ENCODE measurements around the gene MIOX. TPM values are rescaled to one million over a fixed set of nuclear protein-coding genes. Genes with fewer than 3 reads are reported as not detected.

The MIOX gene
- total RNA-seq, 2 donors from 2014 or later, result not detected

DNA sequence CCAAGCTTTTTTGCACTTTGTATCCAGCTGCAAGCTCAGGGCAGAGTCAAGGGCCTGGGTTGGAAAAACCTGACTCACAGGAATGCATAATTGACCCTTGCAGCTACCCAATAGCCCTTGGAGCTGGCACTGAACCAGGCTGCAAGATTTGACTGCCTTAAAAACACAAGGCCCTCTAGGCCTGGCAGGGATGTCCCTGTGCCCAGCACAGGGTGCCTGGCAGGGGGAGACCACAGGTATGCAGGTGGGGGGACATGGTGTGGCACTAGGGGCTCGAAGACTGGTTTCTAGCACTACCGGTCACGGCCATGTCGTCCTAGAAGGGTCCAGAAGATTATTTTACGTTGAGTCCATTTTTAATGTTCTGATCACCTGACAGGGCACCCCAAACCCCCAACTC lies 42.0 kb upstream of the MIOX start:
- peaks cover 22% of the 10 kb centered on the region for H3K36me3 ChIP-seq (ENCODE audit: control insufficient read depth, insufficient read depth, low read length)
- Mint-ChIP-seq H3K4me1 (no peaks in the 10 kb centered on the region), H3K27me3 (ENCODE audit: insufficient read depth) (no peaks in the 10 kb centered on the region), H3K36me3 (ENCODE audit: low read depth) (peaks cover 39% of the 10 kb centered on the region), H3K27ac (no peak overlapping the region), H3K9me3 (no peaks in the 10 kb centered on the region), H3K4me3 (no peak overlapping the region)
- DNase-seq, result no peak
- H3K4me3 ChIP-seq (ENCODE audit: low read length), result no peak overlapping the region
- no peak overlapping the region for H3K9ac ChIP-seq (ENCODE audit: extremely low read depth, low read length, poor library complexity, severe bottlenecking)
- H3K27ac ChIP-seq (ENCODE audit: low read depth, low read length), result peak overlapping the region; percentile 44
- TF ChIP-seq, protein P1, sequence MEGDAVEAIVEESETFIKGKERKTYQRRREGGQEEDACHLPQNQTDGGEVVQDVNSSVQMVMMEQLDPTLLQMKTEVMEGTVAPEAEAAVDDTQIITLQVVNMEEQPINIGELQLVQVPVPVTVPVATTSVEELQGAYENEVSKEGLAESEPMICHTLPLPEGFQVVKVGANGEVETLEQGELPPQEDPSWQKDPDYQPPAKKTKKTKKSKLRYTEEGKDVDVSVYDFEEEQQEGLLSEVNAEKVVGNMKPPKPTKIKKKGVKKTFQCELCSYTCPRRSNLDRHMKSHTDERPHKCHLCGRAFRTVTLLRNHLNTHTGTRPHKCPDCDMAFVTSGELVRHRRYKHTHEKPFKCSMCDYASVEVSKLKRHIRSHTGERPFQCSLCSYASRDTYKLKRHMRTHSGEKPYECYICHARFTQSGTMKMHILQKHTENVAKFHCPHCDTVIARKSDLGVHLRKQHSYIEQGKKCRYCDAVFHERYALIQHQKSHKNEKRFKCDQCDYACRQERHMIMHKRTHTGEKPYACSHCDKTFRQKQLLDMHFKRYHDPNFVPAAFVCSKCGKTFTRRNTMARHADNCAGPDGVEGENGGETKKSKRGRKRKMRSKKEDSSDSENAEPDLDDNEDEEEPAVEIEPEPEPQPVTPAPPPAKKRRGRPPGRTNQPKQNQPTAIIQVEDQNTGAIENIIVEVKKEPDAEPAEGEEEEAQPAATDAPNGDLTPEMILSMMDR (conservative IDR thresholded peaks at IDR 0.05), result no peak
- 95 to 100% methylated on average over 1 to 5 of the region's 5 CpGs for WGBS, 2 experiments (ENCODE audit: insufficient coverage in 1 of 2, insufficient read length in 1 of 2)
- no peaks in the 10 kb centered on the region for H3K9me3 ChIP-seq (ENCODE audit: control insufficient read depth, low read length)
- no peaks in the 10 kb centered on the region for H3K4me1 ChIP-seq (ENCODE audit: control insufficient read depth, insufficient read depth, low read length)
- H3K27me3 ChIP-seq (ENCODE audit: control insufficient read depth, insufficient read depth, low read length, poor library complexity, severe bottlenecking), result no peaks in the 10 kb centered on the region

- Mint-ChIP-seq H3K4me1 (no peaks in the 10 kb centered on the region), H3K27ac (peak overlapping the region; percentile 55), H3K36me3 (ENCODE audit: low read depth) (peaks cover 42% of the 10 kb centered on the region), H3K9me3 (no peaks in the 10 kb centered on the region), H3K27me3 (ENCODE audit: insufficient read depth) (no peaks in the 10 kb centered on the region), H3K4me3 (no peak overlapping the region)
- Histone ChIP-seq H3K27ac (ENCODE audit: low read depth, low read length) (peak overlapping the region; percentile 66), H3K4me1 (ENCODE audit: control insufficient read depth, insufficient read depth, low read length) (no peaks in the 10 kb centered on the region), H3K9me3 (ENCODE audit: control insufficient read depth, low read length) (no peaks in the 10 kb centered on the region), H3K9ac (ENCODE audit: extremely low read depth, low read length, poor library complexity, severe bottlenecking) (no peak overlapping the region), H3K4me3 (ENCODE audit: low read length) (no peak overlapping the region), H3K36me3 (ENCODE audit: control insufficient read depth, insufficient read depth, low read length) (peaks cover 28% of the 10 kb centered on the region), H3K27me3 (ENCODE audit: control insufficient read depth, insufficient read depth, low read length, poor library complexity, severe bottlenecking) (no peaks in the 10 kb centered on the region)
- TF ChIP-seq, protein P1 (conservative IDR thresholded peaks at IDR 0.05), result no peak
- no peak for DNase-seq
- 86 to 87% methylated on average over 21 to 30 of the region's 30 CpGs for WGBS, 2 experiments (ENCODE audit: insufficient coverage in 1 of 2, insufficient read length in 1 of 2)
These were observed 41.4 kb upstream of the MIOX start for GRCh38 chr22:50445071-50445879.

GRCh38 chr22:50445880-50446707 lies 40.6 kb upstream of the MIOX start:
- no peaks in the 10 kb centered on the region for H3K4me1 ChIP-seq (ENCODE audit: control insufficient read depth, insufficient read depth, low read length)
- WGBS, 2 experiments (ENCODE audit: insufficient coverage in 1 of 2, insufficient read length in 1 of 2), result 89% methylated on average over 7 to 16 of the region's 17 CpGs
- Mint-ChIP-seq H3K36me3 (ENCODE audit: low read depth) (peaks cover 49% of the 10 kb centered on the region), H3K27ac (peak overlapping the region; percentile 55), H3K27me3 (ENCODE audit: insufficient read depth) (no peaks in the 10 kb centered on the region), H3K4me1 (no peaks in the 10 kb centered on the region), H3K9me3 (no peaks in the 10 kb centered on the region), H3K4me3 (no peak overlapping the region)
- H3K27ac ChIP-seq (ENCODE audit: low read depth, low read length), result peak overlapping the region; percentile 57
- TF ChIP-seq, protein P1 (conservative IDR thresholded peaks at IDR 0.05), result no peak
- H3K9me3 ChIP-seq (ENCODE audit: control insufficient read depth, low read length), result no peaks in the 10 kb centered on the region
- no peak overlapping the region for H3K4me3 ChIP-seq (ENCODE audit: low read length)
- DNase-seq, result no peak
- no peak overlapping the region for H3K9ac ChIP-seq (ENCODE audit: extremely low read depth, low read length, poor library complexity, severe bottlenecking)
- H3K27me3 ChIP-seq (ENCODE audit: control insufficient read depth, insufficient read depth, low read length, poor library complexity, severe bottlenecking), result no peaks in the 10 kb centered on the region
- peaks cover 34% of the 10 kb centered on the region for H3K36me3 ChIP-seq (ENCODE audit: control insufficient read depth, insufficient read depth, low read length)

Measured in endodermal cell (in vitro differentiated cells).